ENCODE measurements around the gene TPSG1. TPM values are rescaled to one million over a fixed set of nuclear protein-coding genes. Genes with fewer than 3 reads are reported as not detected.

TPSG1 gene
- polyA plus RNA-seq, 2 donors = 0.10 to 0.15 TPM

GRCh38 chr16:1264345-1265089 lies 39.4 kb upstream of the TPSG1 start:
- Histone ChIP-seq H3K4me1 (ENCODE audit: control insufficient read depth in 2 of 2, insufficient read depth in 2 of 2, low read length in 1 of 2) (peaks cover 0 to 2% of the 10 kb centered on the region in 2 donors), H3K4me3 (ENCODE audit: low read depth in 1 of 2, low read length in 2 of 2) (no peak overlapping the region), H3K36me3 (ENCODE audit: control insufficient read depth in 2 of 2, insufficient read depth in 2 of 2, low read length in 1 of 2) (no peaks in the 10 kb centered on the region), H3K27ac (ENCODE audit: low read depth in 2 of 2, low read length in 1 of 2) (no peak overlapping the region), H3K9me3 (ENCODE audit: control insufficient read depth in 2 of 2, insufficient read depth in 1 of 2, low read depth in 1 of 2, low read length in 1 of 2) (peaks cover 0 to 4% of the 10 kb centered on the region in 2 donors), H3K27me3 (ENCODE audit: control insufficient read depth in 1 of 2, insufficient read depth in 2 of 2, low read length in 2 of 2) (peaks cover 0 to 5% of the 10 kb centered on the region in 2 donors)
- WGBS, 2 donors = 98% methylated on average over 16 of the region's 16 CpGs

DNA sequence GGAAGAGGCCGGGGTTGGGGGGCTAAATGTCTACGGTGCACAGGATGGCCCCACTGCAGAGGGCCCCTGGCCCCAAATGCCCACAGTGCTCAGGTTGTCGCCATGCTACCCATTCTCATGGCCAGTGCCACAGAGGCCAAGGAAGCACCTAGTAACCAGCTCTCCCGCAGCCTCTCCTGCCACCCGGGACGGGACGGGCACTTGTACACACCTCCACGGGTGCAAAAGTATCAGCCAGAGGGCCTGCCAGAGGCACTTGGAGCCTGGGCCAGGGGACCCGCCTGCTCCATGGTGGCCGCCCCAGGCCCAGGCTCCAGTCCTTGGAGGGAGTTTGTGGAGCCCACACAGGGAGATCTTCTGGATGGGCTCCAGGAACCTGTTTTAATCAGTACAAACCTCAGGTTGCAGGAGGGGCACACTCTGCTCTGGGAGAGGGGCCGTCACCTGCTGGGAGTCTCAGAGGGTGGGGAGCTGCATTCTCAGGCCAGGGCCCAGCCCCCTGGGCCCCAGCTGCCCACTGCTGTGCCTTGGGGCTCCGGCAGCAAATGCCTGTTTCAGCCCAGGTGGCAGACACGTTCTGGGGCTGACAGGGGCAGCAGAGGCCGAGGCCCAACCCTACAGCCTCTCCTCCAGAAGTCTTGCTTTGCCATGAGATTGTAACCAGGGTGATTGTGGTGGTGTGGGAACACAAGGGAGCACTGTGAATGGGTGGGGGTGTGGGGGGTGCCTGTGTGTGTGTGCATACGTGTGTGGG lies 38.7 kb upstream of the TPSG1 start:
- no peaks in the 10 kb centered on the region for H3K36me3 ChIP-seq (ENCODE audit: control insufficient read depth in 2 of 2, insufficient read depth in 2 of 2, low read length in 1 of 2)
- peaks cover 0 to 4% of the 10 kb centered on the region in 2 donors for H3K9me3 ChIP-seq (ENCODE audit: control insufficient read depth in 2 of 2, insufficient read depth in 1 of 2, low read depth in 1 of 2, low read length in 1 of 2)
- no peak overlapping the region for H3K4me3 ChIP-seq (ENCODE audit: low read depth in 1 of 2, low read length in 2 of 2)
- H3K27me3 ChIP-seq (ENCODE audit: control insufficient read depth in 1 of 2, insufficient read depth in 2 of 2, low read length in 2 of 2) = peaks cover 0 to 5% of the 10 kb centered on the region in 2 donors
- WGBS, 2 donors = 64 to 70% methylated on average over 15 of the region's 15 CpGs
- no peak overlapping the region for H3K27ac ChIP-seq (ENCODE audit: low read depth in 2 of 2, low read length in 1 of 2)
- peaks cover 0 to 7% of the 10 kb centered on the region in 2 donors for H3K4me1 ChIP-seq (ENCODE audit: control insufficient read depth in 2 of 2, insufficient read depth in 2 of 2, low read length in 1 of 2)

- H3K9me3 ChIP-seq (ENCODE audit: control insufficient read depth in 2 of 2, insufficient read depth in 1 of 2, low read depth in 1 of 2, low read length in 1 of 2) = peaks cover 0 to 4% of the 10 kb centered on the region in 2 donors
- H3K27ac ChIP-seq (ENCODE audit: low read depth in 2 of 2, low read length in 1 of 2) = no peak overlapping the region
- peaks cover 2 to 8% of the 10 kb centered on the region in 2 donors for H3K4me1 ChIP-seq (ENCODE audit: control insufficient read depth in 2 of 2, insufficient read depth in 2 of 2, low read length in 1 of 2)
- 79 to 82% methylated on average over 9 of the region's 9 CpGs for WGBS, 2 donors
- H3K4me3 ChIP-seq (ENCODE audit: low read depth in 1 of 2, low read length in 2 of 2) = no peak overlapping the region
- peaks cover 0 to 5% of the 10 kb centered on the region in 2 donors for H3K27me3 ChIP-seq (ENCODE audit: control insufficient read depth in 1 of 2, insufficient read depth in 2 of 2, low read length in 2 of 2)
- H3K36me3 ChIP-seq (ENCODE audit: control insufficient read depth in 2 of 2, insufficient read depth in 2 of 2, low read length in 1 of 2) = no peaks in the 10 kb centered on the region
Measured at GRCh38 chr16:1262846-1263221, 37.8 kb upstream of the TPSG1 start.

DNA sequence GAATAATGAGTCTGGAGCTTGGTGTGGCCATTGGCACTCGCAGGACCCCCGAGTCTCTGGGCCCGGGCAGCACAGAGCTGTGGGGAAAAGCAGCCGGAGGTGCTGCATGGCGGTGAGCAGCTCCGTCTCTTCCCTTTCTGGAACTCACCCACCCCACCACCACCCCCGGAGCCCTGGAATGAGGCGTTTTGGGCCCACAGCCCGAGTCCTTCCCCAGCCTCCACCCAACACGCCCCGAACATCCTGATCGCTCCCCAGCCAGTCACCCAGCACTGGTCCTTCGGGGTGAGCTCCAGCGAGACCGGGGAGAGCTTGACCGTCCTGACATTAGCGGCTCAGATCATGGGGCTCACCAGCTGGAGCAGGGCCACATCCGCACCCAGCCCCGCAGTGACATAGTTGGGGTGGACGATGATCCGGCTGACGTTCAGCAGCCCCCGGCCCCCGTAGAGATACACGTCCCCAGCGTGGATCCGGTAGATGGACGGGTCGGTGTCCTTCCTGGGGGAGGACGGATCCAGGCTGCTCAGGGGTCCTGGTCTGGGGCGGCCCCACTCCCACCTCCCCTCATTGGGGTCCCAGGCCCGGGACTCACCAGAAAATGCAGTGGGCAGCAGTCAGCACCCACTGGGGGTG lies 37.3 kb upstream of the TPSG1 start:
- H3K4me1 ChIP-seq (ENCODE audit: control insufficient read depth in 2 of 2, insufficient read depth in 2 of 2, low read length in 1 of 2) = peaks cover 2 to 8% of the 10 kb centered on the region in 2 donors
- 81 to 86% methylated on average over 32 of the region's 32 CpGs for whole genome bisulfite sequencing, 2 donors
- no peak overlapping the region for H3K27ac ChIP-seq (ENCODE audit: low read depth in 2 of 2, low read length in 1 of 2)

DNA sequence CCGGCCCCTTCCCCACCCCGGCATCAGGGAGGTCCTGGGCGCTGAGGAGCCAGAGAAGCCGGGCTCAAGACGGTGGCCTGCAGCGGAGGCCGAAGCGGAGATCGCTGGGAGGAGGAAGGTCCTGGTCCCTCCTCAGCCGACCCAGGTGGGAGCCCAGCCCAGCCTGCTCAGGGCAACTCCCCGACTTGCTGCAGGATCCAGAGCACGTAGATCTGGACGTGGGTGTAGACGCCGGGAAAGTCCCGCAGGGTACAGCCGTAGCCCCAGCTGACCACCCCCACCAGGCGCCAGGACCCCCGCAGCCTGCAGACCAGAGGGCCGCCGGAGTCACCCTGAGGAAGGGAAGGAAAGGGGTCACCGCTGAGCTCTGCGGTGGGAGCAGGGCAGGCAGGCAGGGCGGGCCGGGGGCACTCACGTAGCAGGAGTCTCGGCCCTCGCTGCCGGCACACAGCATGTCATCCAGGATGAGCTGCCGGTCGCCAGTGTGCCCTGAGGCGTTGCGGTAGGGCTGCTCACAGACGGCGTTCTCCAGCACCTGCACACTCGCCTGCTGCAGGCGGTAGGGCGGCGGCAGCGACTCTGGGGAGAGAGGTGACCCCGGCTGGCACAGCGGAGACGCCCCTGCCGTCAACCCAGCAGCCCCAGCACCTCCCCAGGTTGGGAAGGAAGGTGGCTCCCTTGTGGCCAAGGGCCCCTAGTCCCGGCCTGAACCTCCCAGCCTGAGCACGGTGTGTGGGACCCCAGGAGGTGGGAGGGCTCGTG lies 36.2 kb upstream of the TPSG1 start:
- peaks cover 0 to 5% of the 10 kb centered on the region in 2 donors for H3K27me3 ChIP-seq (ENCODE audit: control insufficient read depth in 1 of 2, insufficient read depth in 2 of 2, low read length in 2 of 2)
- no peak overlapping the region for H3K4me3 ChIP-seq (ENCODE audit: low read depth in 1 of 2, low read length in 2 of 2)
- 9 to 12% methylated on average over 46 to 47 of the region's 47 CpGs for WGBS, 2 donors
- peaks cover 0 to 4% of the 10 kb centered on the region in 2 donors for H3K9me3 ChIP-seq (ENCODE audit: control insufficient read depth in 2 of 2, insufficient read depth in 1 of 2, low read depth in 1 of 2, low read length in 1 of 2)
- H3K27ac ChIP-seq (ENCODE audit: low read depth in 2 of 2, low read length in 1 of 2) = no peak overlapping the region
- H3K4me1 ChIP-seq (ENCODE audit: control insufficient read depth in 2 of 2, insufficient read depth in 2 of 2, low read length in 1 of 2) = peaks cover 2 to 8% of the 10 kb centered on the region in 2 donors
- no peaks in the 10 kb centered on the region for H3K36me3 ChIP-seq (ENCODE audit: control insufficient read depth in 2 of 2, insufficient read depth in 2 of 2, low read length in 1 of 2)

More for the DNA sequence above, 37.3 kb upstream of the TPSG1 start:
- H3K9me3 ChIP-seq (ENCODE audit: control insufficient read depth in 2 of 2, insufficient read depth in 1 of 2, low read depth in 1 of 2, low read length in 1 of 2) = peaks cover 0 to 4% of the 10 kb centered on the region in 2 donors
- H3K4me3 ChIP-seq (ENCODE audit: low read depth in 1 of 2, low read length in 2 of 2) = no peak overlapping the region
- H3K27me3 ChIP-seq (ENCODE audit: control insufficient read depth in 1 of 2, insufficient read depth in 2 of 2, low read length in 2 of 2) = peaks cover 0 to 5% of the 10 kb centered on the region in 2 donors
- H3K36me3 ChIP-seq (ENCODE audit: control insufficient read depth in 2 of 2, insufficient read depth in 2 of 2, low read length in 1 of 2) = no peaks in the 10 kb centered on the region

DNA sequence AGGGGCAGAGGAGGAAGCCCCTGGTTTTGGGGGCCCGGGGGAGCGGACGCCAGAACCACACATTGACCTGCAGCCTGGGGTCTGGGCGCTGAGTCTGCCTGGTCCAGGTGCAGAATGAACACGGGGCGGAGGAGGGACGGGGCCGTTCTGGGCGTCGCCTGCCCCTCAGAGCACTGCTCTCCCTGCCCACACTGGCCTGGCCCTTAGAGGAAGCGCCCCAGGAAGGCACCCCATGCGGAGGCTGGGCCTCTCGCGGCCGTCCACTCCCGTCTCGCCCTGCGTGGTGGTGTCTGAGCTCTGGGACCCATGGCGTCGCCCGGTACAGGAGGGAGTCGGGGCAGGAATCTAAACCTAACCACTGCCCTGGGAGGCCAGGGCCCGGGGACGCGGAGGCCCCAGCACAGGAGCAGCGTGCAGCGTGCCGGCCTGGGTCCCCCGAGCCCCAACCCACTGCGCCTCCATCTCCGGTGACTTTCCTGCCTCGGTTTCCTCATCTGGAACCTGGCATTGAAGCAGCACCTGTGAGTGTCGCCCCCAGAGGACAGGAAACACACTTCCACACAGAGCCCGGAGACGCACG lies 35.1 kb upstream of the TPSG1 start:
- Histone ChIP-seq H3K4me1 (ENCODE audit: control insufficient read depth in 2 of 2, insufficient read depth in 2 of 2, low read length in 1 of 2) (peaks cover 2 to 8% of the 10 kb centered on the region in 2 donors), H3K27me3 (ENCODE audit: control insufficient read depth in 1 of 2, insufficient read depth in 2 of 2, low read length in 2 of 2) (peaks cover 0 to 5% of the 10 kb centered on the region in 2 donors), H3K4me3 (ENCODE audit: low read depth in 1 of 2, low read length in 2 of 2) (no peak overlapping the region), H3K36me3 (ENCODE audit: control insufficient read depth in 2 of 2, insufficient read depth in 2 of 2, low read length in 1 of 2) (no peaks in the 10 kb centered on the region), H3K9me3 (ENCODE audit: control insufficient read depth in 2 of 2, insufficient read depth in 1 of 2, low read depth in 1 of 2, low read length in 1 of 2) (peaks cover 0 to 4% of the 10 kb centered on the region in 2 donors), H3K27ac (ENCODE audit: low read depth in 2 of 2, low read length in 1 of 2) (no peak overlapping the region)
- 68 to 72% methylated on average over 36 of the region's 36 CpGs for WGBS, 2 donors

DNA sequence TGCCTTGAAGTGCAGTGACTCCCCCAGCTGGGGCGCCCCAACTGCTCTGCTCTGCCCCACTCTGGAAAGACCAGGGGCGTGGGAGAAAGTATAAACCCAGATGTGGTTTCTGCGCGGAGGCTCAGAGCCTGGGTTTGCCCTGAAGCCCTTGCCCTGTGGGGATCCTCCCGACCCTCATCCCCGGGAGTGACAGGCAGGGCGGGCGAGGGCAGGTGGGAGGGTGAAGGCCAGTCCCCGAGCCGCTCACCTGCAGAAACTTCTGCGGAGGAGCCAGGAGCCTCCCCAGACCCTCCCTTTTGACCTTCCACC lies 34.6 kb upstream of the TPSG1 start:
- peaks cover 0 to 5% of the 10 kb centered on the region in 2 donors for H3K27me3 ChIP-seq (ENCODE audit: control insufficient read depth in 1 of 2, insufficient read depth in 2 of 2, low read length in 2 of 2)
- 23 to 33% methylated on average over 10 to 11 of the region's 11 CpGs for WGBS, 2 donors

DNA sequence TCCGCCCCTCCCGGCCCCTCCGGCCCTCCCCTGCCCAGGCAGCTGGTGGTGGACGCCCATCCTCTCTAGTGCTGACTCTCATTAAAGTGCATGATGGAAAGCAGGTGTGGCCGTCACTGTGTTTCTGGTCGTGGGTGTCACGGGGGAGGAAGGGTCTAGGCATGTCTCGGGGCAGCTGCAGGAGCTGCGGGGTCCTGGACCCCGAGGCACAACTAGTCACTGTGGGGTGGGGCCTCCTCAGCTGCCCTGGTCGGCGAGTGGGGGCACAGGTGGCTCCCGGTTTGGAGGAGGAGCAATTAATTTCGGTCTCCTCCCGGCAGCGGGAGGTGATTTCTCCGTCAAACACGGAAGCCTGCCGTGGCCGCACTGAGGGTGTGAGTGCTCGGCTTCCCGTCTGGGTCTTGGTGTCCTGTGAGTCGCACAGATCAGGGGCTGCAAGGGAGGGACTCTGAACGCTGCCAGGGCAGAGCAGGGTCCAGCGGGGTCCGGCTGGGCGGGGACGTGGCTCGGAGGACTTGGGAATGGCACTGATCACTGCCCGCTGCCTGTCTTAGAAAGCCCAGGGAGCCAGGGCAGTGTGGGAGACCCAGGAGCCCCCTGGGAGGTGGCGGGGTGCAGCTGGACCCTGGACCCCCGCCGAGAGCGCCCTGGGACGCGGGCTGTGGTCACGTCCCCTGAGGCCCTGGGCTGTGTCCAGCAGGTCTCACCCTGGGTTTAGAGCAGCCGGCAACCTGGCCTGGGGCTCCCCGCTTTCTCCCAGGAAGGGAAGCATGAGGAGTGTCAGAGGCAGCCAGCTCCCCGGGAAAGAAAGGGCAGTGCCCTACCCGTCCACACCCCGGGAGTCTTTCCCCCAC lies 34.1 kb upstream of the TPSG1 start:
- H3K27ac ChIP-seq (ENCODE audit: low read depth in 2 of 2, low read length in 1 of 2) = no peak overlapping the region
- peaks cover 2 to 5% of the 10 kb centered on the region in 2 donors for H3K4me1 ChIP-seq (ENCODE audit: control insufficient read depth in 2 of 2, insufficient read depth in 2 of 2, low read length in 1 of 2)
- 6 to 10% methylated on average over 35 to 42 of the region's 42 CpGs for WGBS, 2 donors
- no peaks in the 10 kb centered on the region for H3K36me3 ChIP-seq (ENCODE audit: control insufficient read depth in 2 of 2, insufficient read depth in 2 of 2, low read length in 1 of 2)
- peaks cover 0 to 5% of the 10 kb centered on the region in 2 donors for H3K27me3 ChIP-seq (ENCODE audit: control insufficient read depth in 1 of 2, insufficient read depth in 2 of 2, low read length in 2 of 2)
- peak overlapping the region; percentile 3 to 25 for H3K4me3 ChIP-seq (ENCODE audit: low read depth in 1 of 2, low read length in 2 of 2)
- H3K9me3 ChIP-seq (ENCODE audit: control insufficient read depth in 2 of 2, insufficient read depth in 1 of 2, low read depth in 1 of 2, low read length in 1 of 2) = no peaks in the 10 kb centered on the region

More for the DNA sequence above, 34.6 kb upstream of the TPSG1 start:
- H3K4me1 ChIP-seq (ENCODE audit: control insufficient read depth in 2 of 2, insufficient read depth in 2 of 2, low read length in 1 of 2) = peaks cover 2 to 8% of the 10 kb centered on the region in 2 donors
- peaks cover 0 to under 1% of the 10 kb centered on the region in 2 donors for H3K9me3 ChIP-seq (ENCODE audit: control insufficient read depth in 2 of 2, insufficient read depth in 1 of 2, low read depth in 1 of 2, low read length in 1 of 2)
- no peak overlapping the region for H3K27ac ChIP-seq (ENCODE audit: low read depth in 2 of 2, low read length in 1 of 2)
- H3K4me3 ChIP-seq (ENCODE audit: low read depth in 1 of 2, low read length in 2 of 2) = no peak overlapping the region
- H3K36me3 ChIP-seq (ENCODE audit: control insufficient read depth in 2 of 2, insufficient read depth in 2 of 2, low read length in 1 of 2) = no peaks in the 10 kb centered on the region
